22Rv1 (cell line): Measurements from ENCODE around the gene PCDHGC3.

Experiments used
- ZFX ChIP-seq: fragments of 450-650 bp; IDR thresholded peaks from 2 replicates; pipeline ENCODE4 v1.6.1; 2017; ENCODE audit warnings: antibody characterized with exemption, borderline replicate concordance
- TF ChIP-seq, protein P1 (sequence below): fragments of 450-650 bp; IDR thresholded peaks from 2 replicates; pipeline ENCODE4 v1.5.1; 2017; ENCODE audit warnings: mild to moderate bottlenecking

GRCh38 chr5:141427783-141428426, 47.9 kb upstream of the PCDHGC3 start:
- TF ChIP-seq, protein P1, sequence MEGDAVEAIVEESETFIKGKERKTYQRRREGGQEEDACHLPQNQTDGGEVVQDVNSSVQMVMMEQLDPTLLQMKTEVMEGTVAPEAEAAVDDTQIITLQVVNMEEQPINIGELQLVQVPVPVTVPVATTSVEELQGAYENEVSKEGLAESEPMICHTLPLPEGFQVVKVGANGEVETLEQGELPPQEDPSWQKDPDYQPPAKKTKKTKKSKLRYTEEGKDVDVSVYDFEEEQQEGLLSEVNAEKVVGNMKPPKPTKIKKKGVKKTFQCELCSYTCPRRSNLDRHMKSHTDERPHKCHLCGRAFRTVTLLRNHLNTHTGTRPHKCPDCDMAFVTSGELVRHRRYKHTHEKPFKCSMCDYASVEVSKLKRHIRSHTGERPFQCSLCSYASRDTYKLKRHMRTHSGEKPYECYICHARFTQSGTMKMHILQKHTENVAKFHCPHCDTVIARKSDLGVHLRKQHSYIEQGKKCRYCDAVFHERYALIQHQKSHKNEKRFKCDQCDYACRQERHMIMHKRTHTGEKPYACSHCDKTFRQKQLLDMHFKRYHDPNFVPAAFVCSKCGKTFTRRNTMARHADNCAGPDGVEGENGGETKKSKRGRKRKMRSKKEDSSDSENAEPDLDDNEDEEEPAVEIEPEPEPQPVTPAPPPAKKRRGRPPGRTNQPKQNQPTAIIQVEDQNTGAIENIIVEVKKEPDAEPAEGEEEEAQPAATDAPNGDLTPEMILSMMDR, result no peak
- TF ChIP-seq ZFX, result no peak
